Measurements from ENCODE around the gene PTPRD. TPM values are rescaled to one million over a fixed set of nuclear protein-coding genes. Genes with fewer than 3 reads are reported as not detected.

Gene PTPRD
- total RNA-seq, 1 experiment from 2014 or later, result 0.02 TPM

DNA sequence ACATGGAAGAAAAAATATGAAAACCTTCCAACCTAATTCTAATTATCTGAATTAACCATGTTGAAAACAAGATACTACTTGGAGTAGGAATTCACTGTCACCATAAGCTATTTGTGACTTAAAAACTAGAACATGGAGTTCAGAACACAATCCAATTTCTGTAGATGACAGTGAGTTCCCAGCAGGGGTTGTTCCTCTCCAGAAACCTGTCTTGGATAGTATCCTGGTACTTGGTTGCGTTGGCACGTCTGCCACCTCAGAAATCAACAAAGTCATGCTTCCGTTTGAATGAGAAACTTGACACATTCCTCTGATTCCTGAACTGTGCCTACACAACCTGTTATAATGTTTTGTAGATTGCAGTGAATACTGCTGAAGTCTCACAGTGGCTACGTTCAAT is 2023.3 kb downstream of the PTPRD start:
- Histone ChIP-seq H3K9ac (ENCODE audit: low read length) (no peak overlapping the region), H3K36me3 (ENCODE audit: control insufficient read depth in 1 of 2, insufficient read depth in 2 of 2, low read length in 2 of 2) (no peaks in the 10 kb centered on the region), H2AFZ (ENCODE audit: low read depth, low read length, poor library complexity, severe bottlenecking) (no peak overlapping the region), H3K4me3 (replicated peaks in 1 of 2; ENCODE audit: low read depth in 1 of 2, low read length in 2 of 2) (no peak overlapping the region), H3K4me2 (ENCODE audit: low read length) (no peak overlapping the region), H3K27me3 (ENCODE audit: insufficient read depth, low read length) (no peaks in the 10 kb centered on the region), H3K27ac (ENCODE audit: low read depth, low read length) (no peak overlapping the region), H3K9me2 (ENCODE audit: insufficient read depth) (no peaks in the 10 kb centered on the region), H4K20me1 (ENCODE audit: insufficient read depth) (no peaks in the 10 kb centered on the region), H3K79me2 (ENCODE audit: insufficient read depth, low read length) (no peaks in the 10 kb centered on the region), H3K9me3 (ENCODE audit: control insufficient read depth in 1 of 2, insufficient read depth in 1 of 2, low read depth in 1 of 2, low read length in 2 of 2) (peaks cover 0 to 14% of the 10 kb centered on the region in 2 experiments; a peak in 3 of 4 replicates), H3K4me1 (ENCODE audit: control insufficient read depth in 1 of 2, insufficient read depth in 2 of 2, low read length in 2 of 2) (no peaks in the 10 kb centered on the region)
- ChIA-PET RAD21 (ENCODE audit: low non-redundant PET in 1 of 2, low total read pairs in 2 of 2, uncharacterized antibody in 2 of 2, unreplicated experiment in 2 of 2) (no interaction called here), POLR2A (no interaction called here), CTCF (no interaction called here)
- TF ChIP-seq POLR2A (IDR thresholded peaks at IDR 0.05; ENCODE audit: borderline replicate concordance, extremely low read depth, insufficient read depth, insufficient read length) (no peak), JUND (IDR thresholded peaks at IDR 0.05) (no peak), FOSL1 (IDR thresholded peaks at IDR 0.05; ENCODE audit: low read depth) (no peak), TCF7L2 (IDR thresholded peaks at IDR 0.05; ENCODE audit: borderline replicate concordance, extremely low read depth, insufficient read depth, insufficient read length) (no peak), SRF (IDR thresholded peaks at IDR 0.05; ENCODE audit: low read depth) (no peak)
- TF ChIP-seq, protein P1, sequence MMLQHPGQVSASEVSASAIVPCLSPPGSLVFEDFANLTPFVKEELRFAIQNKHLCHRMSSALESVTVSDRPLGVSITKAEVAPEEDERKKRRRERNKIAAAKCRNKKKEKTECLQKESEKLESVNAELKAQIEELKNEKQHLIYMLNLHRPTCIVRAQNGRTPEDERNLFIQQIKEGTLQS (IDR thresholded peaks at IDR 0.05), result no peak
- TF ChIP-seq, protein P2, sequence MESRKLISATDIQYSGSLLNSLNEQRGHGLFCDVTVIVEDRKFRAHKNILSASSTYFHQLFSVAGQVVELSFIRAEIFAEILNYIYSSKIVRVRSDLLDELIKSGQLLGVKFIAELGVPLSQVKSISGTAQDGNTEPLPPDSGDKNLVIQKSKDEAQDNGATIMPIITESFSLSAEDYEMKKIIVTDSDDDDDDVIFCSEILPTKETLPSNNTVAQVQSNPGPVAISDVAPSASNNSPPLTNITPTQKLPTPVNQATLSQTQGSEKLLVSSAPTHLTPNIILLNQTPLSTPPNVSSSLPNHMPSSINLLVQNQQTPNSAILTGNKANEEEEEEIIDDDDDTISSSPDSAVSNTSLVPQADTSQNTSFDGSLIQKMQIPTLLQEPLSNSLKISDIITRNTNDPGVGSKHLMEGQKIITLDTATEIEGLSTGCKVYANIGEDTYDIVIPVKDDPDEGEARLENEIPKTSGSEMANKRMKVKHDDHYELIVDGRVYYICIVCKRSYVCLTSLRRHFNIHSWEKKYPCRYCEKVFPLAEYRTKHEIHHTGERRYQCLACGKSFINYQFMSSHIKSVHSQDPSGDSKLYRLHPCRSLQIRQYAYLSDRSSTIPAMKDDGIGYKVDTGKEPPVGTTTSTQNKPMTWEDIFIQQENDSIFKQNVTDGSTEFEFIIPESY (IDR thresholded peaks at IDR 0.05; ENCODE audit: extremely low read depth, insufficient replicate concordance, low read length), result no peak
- TF ChIP-seq, protein P3, sequence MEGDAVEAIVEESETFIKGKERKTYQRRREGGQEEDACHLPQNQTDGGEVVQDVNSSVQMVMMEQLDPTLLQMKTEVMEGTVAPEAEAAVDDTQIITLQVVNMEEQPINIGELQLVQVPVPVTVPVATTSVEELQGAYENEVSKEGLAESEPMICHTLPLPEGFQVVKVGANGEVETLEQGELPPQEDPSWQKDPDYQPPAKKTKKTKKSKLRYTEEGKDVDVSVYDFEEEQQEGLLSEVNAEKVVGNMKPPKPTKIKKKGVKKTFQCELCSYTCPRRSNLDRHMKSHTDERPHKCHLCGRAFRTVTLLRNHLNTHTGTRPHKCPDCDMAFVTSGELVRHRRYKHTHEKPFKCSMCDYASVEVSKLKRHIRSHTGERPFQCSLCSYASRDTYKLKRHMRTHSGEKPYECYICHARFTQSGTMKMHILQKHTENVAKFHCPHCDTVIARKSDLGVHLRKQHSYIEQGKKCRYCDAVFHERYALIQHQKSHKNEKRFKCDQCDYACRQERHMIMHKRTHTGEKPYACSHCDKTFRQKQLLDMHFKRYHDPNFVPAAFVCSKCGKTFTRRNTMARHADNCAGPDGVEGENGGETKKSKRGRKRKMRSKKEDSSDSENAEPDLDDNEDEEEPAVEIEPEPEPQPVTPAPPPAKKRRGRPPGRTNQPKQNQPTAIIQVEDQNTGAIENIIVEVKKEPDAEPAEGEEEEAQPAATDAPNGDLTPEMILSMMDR (IDR thresholded peaks at IDR 0.05 in 2 of 3, conservative IDR thresholded peaks at IDR 0.05 in 1 of 3; ENCODE audit: borderline replicate concordance in 1 of 3, insufficient read depth in 1 of 3, low read depth in 2 of 3, low read length in 2 of 3), result no peak
- no peak for ATAC-seq
- BruUV-seq (replicated peaks), result no TSS peak
- no peak for DNase-seq (ENCODE audit: low read depth, low spot score)
- intact Hi-C loops (cut with micrococcal nuclease), result no loop called here
